Esophagus squamous epithelium (tissue), 4 donors: ENCODE measurements around the gene GPR146.

Source experiments
- POLR2A ChIP-seq, 4 donors: fragments of 450-650 bp; IDR thresholded peaks; one replicate each; pipeline ENCODE4 v1.6.1; 2017; ENCODE audit warnings: antibody characterized with exemption in 4 of 4, mild to moderate bottlenecking in 4 of 4, moderate library complexity in 3 of 4
- TF ChIP-seq, protein P1 (sequence below), 6 experiments: fragments of 450-650 bp in 4 of 6; fragments of 200-600 bp in 2 of 6; sonication (generic) in 2 of 6; IDR thresholded peaks; one replicate each; pipeline ENCODE4 v1.5.1; 2016 to 2019; ENCODE audit warnings: antibody characterized with exemption in 6 of 6, mild to moderate bottlenecking in 4 of 6, moderate library complexity in 4 of 6

DNA sequence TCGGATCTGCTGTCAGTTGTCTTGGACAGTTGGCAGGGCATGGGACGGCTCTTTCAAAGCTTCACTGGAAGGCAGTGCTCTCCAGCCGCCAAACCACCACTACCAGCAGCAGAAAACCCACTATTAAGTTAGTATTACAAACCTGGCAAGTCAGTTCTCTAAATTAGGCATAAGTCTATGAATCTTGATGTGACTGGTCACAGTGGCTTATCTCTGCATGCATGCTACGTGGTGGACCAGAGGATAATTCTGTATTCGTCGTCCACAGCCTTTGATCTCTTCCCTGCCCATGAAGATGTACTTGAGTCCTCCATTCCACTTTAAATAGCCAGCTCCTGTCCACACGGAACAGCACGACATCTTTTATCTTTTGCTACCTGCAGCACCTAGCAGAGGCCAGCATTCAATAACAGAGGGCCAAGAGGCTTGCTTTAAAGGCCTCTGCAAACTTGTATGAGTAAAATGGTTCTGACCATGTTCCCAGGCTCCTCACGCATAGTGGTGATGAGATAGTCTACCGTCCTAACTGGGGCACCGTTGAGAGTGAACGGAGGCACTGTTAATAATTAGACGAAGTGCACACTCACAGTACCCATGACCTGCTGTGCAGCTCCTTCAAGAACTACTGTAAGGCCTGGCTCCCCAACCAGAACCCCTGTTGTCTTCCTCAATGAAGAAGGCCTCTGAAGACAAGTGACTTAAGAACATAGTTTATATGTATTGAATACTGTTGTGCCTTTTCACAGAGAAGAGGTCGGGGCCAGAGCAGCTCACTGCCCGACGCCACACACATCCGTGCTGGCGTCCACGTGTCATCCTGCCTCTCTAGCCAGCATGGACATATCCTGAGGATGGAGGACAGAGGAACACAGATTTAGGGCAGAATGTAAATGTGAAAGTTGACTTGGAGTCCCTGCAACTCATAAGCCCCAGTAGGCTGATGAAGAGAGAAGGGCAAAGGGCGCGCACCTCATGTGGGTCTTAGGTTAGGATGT lies 1.0 kb downstream of the GPR146 start:
- no peak for TF ChIP-seq POLR2A (IDR thresholded peaks at IDR 0.05)
- TF ChIP-seq, protein P1, sequence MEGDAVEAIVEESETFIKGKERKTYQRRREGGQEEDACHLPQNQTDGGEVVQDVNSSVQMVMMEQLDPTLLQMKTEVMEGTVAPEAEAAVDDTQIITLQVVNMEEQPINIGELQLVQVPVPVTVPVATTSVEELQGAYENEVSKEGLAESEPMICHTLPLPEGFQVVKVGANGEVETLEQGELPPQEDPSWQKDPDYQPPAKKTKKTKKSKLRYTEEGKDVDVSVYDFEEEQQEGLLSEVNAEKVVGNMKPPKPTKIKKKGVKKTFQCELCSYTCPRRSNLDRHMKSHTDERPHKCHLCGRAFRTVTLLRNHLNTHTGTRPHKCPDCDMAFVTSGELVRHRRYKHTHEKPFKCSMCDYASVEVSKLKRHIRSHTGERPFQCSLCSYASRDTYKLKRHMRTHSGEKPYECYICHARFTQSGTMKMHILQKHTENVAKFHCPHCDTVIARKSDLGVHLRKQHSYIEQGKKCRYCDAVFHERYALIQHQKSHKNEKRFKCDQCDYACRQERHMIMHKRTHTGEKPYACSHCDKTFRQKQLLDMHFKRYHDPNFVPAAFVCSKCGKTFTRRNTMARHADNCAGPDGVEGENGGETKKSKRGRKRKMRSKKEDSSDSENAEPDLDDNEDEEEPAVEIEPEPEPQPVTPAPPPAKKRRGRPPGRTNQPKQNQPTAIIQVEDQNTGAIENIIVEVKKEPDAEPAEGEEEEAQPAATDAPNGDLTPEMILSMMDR (IDR thresholded peaks at IDR 0.05), result no peak
